ENCODE results near the gene DCXR.

Gene DCXR

GRCh38 chr17:82055023-82055964 is 17.8 kb upstream of the DCXR start:
- DNase-seq (ENCODE audit: low spot score): no peak

GRCh38 chr17:82054351-82055022 is 17.0 kb upstream of the DCXR start:
- no peak for DNase-seq (ENCODE audit: low spot score)

GRCh38 chr17:82053556-82054263 is 16.2 kb upstream of the DCXR start:
- DNase-seq (ENCODE audit: low spot score): no peak

DNA sequence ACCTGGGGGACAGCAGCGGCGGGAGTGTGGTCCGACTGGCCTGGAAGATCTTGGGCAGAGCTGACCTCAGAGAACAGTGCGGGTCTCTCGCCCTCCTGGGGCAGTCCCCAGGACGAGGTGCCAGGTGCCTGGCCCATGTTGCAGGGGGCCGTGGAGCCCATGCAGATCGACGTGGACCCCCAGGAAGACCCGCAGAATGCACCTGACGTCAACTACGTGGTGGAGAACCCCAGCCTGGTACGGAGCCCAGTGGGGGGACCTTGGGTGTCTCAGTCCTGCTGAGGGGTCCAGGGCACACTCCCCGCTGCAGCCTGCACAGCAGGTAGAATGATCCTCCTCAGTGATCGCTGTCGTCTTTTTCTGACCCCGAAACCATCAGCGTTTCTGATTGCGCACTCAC is 15.6 kb upstream of the DCXR start:
- DNase-seq (ENCODE audit: low spot score): no peak

GRCh38 chr17:82052638-82053059 is 15.2 kb upstream of the DCXR start:
- no peak for DNase-seq (ENCODE audit: low spot score)

GRCh38 chr17:82051776-82052637 is 14.5 kb upstream of the DCXR start, which contains the start of the genes GPS1 and RFNG:
TSS of gene GPS1 (plus strand) at chr17:82051898. CDS start at chr17:82051932, 34 bp downstream.
TSS of gene RFNG (minus strand) at chr17:82051811. CDS start at chr17:82051766, 45 bp downstream.
- peak; percentile 66 for DNase-seq (ENCODE audit: low spot score)

DNA sequence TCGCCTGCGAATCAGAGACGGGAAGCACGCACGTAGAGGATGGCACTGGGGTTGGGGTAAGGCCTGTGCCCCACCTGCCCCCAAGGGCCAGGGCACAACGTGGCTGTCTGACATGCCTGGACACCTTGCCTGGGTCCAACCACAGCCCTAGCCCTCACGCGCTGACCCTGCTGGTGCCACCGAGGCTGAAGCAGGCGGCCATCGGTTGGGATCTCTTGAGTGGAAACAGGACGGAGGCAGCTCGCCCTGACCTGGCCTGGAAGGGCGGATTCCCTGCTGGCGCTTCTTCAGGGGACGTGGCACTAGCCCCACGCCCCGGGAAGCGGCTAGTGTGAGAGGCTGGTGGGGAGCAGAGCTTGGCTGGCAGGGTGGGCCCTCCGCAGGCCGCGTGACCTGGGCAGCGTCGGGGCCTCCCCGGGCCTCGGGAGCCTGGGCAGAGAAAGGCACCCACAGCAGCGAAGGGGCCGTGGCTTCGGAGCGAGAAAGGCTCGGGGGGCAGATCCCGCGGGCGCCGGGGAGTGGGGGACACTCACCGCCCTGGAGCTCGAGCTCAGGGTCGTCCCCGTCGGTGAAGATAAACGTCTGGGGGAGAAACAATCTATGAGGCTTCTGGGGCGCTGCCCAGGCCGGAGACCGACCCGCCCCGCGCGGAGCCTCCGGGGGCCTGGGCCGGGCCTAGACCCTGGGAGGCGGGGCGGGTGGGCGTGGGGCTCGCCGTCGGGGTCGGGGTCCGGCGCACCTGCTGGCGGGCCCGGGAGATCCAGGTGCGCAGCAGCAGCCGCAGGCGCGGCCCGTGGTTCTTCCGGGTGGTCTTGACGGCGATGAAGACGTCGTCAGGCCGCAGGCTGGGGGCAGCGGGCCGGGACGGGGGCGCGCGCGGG is 13.5 kb upstream of the DCXR start:
- no peak for DNase-seq (ENCODE audit: low spot score)

DNA sequence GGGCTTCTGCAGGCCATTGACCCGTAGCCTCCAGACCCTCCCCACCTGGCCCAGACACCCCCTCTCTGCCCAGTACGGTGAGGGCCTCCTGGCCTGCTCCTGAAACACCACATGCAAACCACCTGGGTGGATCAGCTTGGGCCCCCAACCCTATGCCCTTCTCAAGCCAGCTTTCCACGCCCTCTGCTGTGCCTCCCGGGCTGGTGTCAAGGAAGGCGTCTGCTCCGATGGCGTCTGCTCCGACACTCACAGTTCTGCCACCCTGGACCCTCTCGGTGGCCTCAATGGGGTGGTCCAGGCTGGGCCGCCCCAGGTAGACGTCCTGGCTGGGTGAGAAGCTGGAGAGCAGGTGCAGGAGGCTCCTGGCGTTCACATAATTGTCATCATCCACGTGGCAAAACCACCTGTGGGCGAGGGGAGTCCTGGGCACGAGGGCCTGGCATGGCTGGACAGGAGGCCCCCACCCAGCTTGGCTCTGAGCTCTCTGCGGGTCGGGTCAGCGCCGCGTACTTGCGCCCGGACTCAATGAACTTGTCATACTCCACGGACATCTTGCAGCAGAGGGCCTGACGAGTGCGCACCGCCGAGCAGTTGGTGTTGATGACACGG is 12.8 kb upstream of the DCXR start:
- no peak for DNase-seq (ENCODE audit: low spot score)

DNA sequence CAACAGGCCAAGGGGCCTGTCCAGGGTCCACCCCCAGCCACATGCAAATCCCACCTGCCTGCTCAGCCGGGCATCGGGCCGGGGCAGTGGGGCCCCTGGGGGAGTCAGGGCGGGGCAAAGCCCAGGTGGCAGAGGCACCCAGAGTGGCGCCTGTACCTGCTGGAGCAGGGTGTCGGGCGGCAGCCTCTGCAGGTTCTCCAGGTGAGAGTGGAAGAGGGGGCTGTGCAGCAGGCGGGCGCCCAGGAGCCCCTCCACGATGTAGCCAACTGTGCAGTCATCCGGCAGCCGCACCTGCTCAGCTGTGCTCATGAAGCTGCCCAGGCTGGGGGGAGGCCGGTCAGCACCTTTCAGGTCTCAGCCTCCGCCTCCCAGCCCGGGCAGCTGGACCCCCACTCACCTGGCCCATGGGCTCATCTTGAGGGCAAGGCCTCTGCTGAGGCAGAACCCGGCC is 12.0 kb upstream of the DCXR start:
- no peak for DNase-seq (ENCODE audit: low spot score)

GRCh38 chr17:82049106-82049505 is 11.6 kb upstream of the DCXR start:
- DNase-seq (ENCODE audit: low spot score): no peak

- no peak for DNase-seq (ENCODE audit: low spot score)
These were observed 11.1 kb upstream of the DCXR start for GRCh38 chr17:82048571-82048971.

- DNase-seq (ENCODE audit: low spot score): no peak
These were observed 10.5 kb upstream of the DCXR start for GRCh38 chr17:82047914-82048570.

GRCh38 chr17:82047379-82047778 is 9.9 kb upstream of the DCXR start:
- DNase-seq (ENCODE audit: low spot score): no peak

GRCh38 chr17:82046903-82047302 is 9.4 kb upstream of the DCXR start:
- DNase-seq (ENCODE audit: low spot score): no peak

DNA sequence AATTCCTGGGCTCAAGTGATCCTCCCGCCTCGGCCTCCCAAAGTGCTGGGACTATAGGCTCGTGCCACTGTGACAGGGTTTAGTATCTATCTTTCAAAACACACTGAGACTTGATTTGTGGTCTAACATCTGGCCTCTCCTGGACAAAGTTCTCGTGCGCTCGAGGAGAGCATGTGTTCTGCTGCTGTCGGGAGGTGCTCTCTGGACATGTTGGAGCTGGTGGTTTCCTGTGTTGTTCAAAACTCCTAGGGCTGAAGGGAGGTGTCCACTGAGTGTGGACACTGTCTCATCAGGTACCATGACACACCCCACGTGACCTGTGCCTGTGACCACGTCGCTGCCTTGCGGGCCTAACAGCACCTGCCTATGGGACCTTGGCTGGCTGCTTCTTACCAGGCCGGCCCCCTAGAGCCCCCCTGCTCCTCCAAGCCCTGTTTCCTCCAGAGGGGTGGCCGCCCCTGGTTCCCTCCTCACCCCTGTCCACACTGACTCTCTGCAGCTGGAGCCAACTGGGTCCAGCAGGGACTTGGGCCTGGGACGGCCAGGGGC is 8.5 kb upstream of the DCXR start:
- no peak for DNase-seq (ENCODE audit: low spot score)

DNA sequence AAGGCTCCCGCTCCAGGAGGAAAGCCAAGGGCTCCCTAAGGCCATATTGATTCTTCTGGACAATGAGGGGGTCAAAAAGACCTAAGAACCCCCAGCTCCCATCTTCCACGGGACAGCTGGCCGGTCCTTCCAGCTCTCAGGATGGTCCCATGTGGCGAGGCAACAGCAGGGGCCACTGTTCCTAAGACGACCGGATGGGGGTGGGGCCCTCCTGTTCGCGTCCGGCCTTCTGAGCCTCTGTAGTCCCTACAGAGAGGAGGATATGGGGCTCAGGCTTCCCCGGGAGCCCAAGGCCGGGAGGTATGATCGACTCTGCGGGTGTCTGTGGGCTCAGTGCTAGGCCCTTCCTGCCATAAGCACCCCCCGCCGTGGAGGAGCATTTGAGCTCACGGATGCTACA is 6.0 kb upstream of the DCXR start:
- DNase-seq (ENCODE audit: low spot score): no peak

GRCh38 chr17:82042649-82043048 is 5.2 kb upstream of the DCXR start:
- DNase-seq (ENCODE audit: low spot score): no peak

DNA sequence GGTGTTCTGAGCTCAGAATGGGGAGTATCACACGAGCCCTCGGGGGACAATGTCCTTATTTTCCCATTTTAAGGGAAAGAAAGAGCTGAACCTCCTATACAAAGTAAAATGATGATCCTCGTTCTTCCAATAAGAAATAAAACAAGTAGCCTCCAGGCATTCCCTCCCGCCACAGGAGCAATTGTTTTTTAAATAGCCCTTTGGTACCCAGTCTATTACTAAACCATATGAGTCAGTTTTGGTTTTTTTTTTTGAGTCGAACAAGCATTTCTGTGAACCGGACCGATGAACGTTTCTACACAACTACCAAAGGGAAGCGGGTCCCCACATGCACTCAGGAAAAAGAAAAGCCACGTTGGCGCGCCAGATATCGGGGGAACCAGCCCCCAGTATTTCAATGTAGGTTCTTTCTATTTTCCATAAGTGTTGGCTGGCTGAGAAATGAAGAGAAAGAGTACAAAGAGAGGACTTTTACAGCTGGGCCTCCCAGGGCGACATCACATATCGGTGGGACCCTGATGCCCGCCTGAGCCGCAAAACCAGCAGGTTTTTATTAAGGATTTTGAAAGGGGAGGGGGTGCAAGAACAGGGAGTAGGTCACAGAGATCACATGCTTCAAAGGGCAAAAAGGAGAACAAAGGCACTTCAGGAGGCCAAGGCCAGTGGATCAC is 3.8 kb upstream of the DCXR start:
- no peak for DNase-seq (ENCODE audit: low spot score)
